Spinal cord (tissue), 10 donors: ENCODE data around the gene DIP2B. TPM values are rescaled to one million over a fixed set of nuclear protein-coding genes. Genes with fewer than 3 reads are reported as not detected.

Source experiments
- DNase-seq, 6 donors: peaks; one replicate each; pipeline versions ENCODE4 v3.0.0 to v3.0.0-alpha.2; 2013 to 2015; ENCODE audit warnings: low spot score in 6 of 6, low read depth in 4 of 6
- H3K27ac ChIP-seq: one replicate; pipeline ENCODE4 v1.5.1; 2013; ENCODE audit warnings: low read depth, low read length, control low read depth
- H3K27me3 ChIP-seq: one replicate; pipeline ENCODE4 v1.6.1; 2013; ENCODE audit warnings: low read length; ENCODE audit not compliant: control insufficient read depth, insufficient read depth
- H3K36me3 ChIP-seq: one replicate; pipeline ENCODE4 v1.6.1; 2013; ENCODE audit warnings: low read length; ENCODE audit not compliant: control insufficient read depth, insufficient read depth
- H3K4me1 ChIP-seq: one replicate; pipeline ENCODE4 v1.6.1; 2013; ENCODE audit warnings: low read length; ENCODE audit not compliant: control insufficient read depth, insufficient read depth
- H3K4me3 ChIP-seq: one replicate; pipeline ENCODE4 v1.5.1; 2013; ENCODE audit warnings: low read depth, low read length, control low read depth
- H3K9me3 ChIP-seq: one replicate; pipeline ENCODE4 v1.6.1; 2013; ENCODE audit warnings: low read length; ENCODE audit not compliant: control insufficient read depth, insufficient read depth
- WGBS: methylation state at CpG from one replicate; pipeline ENCODE4 v1.1.5; 2013; ENCODE audit warnings: missing lambda C conversion rate; ENCODE audit not compliant: insufficient coverage; 5-methylcytosine and 5-hydroxymethylcytosine counted together
- polyA plus RNA-seq, 2 donors: library from polyadenylated mRNA; unstranded; fragments of 120-200 nt; gene quantifications; one replicate each; pipeline ENCODE4 v1.2.1, GENCODE V29; 2013; ENCODE audit not compliant: insufficient read length in 2 of 2
- total RNA-seq, 2 donors: library from RNA; depleted of rRNA in 1 of 2; stranded (reverse); fragments of 120-200 nt in 1 of 2; fragments of >200 nt in 1 of 2; gene quantifications; one replicate each; pipeline versions ENCODE4 v1.2.3 to v1.2.4, GENCODE V29; 2013 to 2014
- donor health status: healthy.

DIP2B gene
- total and polyA plus RNA-seq, 4 donors: 41.8 to 90.8 (median 54.0) TPM

- Histone ChIP-seq H3K27ac (peak overlapping the region; percentile 79), H3K36me3 (no peaks in the 10 kb centered on the region), H3K9me3 (no peaks in the 10 kb centered on the region), H3K4me3 (no peak overlapping the region), H3K27me3 (no peaks in the 10 kb centered on the region), H3K4me1 (peaks cover 20% of the 10 kb centered on the region)
- WGBS: 0% methylated on average over 1 of the region's 8 CpGs
- DNase-seq: peak in 2 of 6 donors; percentile 75 to 81
These were observed 116.9 kb downstream of the DIP2B start for GRCh38 chr12:50621399-50622300.

DNA sequence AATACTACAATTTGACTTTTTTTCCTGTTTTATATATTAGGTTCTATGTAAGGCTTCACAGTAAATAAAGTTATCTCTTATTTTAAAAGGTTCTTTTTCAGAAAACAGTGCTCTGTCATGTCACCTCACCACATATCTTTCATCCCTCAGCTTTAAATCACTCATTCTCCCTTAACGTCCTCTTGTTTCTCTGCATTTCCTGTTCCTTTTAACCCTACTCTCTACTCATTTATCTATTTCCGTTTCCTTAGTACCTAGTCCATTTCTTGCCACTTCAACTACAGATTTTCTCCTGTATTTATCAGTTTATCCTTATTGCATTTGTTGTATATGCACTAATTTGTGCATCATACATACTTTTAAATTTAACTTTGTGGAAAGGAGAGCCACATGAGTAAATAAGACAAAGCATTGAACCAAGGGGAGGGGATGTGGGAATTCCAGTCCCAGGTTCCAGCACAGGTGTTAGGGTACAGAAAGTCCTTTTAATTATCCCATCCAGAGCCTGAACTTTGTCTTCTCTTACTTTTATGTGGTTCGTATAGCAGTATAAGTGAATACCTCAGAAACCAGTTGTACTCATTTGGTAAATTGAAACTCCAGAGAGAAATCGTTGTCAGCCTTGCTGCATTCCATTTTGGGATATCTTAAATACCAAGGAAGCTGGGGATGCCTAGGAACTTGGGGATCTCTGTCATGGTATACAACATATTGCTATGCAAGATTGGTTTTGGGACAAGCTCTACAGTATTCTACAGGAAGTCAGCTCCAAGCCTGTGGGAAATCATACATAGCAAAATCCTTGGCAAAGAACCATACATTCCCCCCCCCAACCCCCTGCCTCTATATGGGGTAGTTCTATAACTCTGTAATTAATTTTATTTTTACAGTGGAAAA lies 120.5 kb downstream of the DIP2B start:
- WGBS: 58% methylated on average over 2 of the region's 4 CpGs
- DNase-seq: no peak
- no peak overlapping the region for H3K4me3 ChIP-seq
- H3K4me1 ChIP-seq: peaks cover 13% of the 10 kb centered on the region
- no peak overlapping the region for H3K27ac ChIP-seq
- no peaks in the 10 kb centered on the region for H3K9me3 ChIP-seq
- H3K27me3 ChIP-seq: no peaks in the 10 kb centered on the region
- peaks cover 15% of the 10 kb centered on the region for H3K36me3 ChIP-seq

DNA sequence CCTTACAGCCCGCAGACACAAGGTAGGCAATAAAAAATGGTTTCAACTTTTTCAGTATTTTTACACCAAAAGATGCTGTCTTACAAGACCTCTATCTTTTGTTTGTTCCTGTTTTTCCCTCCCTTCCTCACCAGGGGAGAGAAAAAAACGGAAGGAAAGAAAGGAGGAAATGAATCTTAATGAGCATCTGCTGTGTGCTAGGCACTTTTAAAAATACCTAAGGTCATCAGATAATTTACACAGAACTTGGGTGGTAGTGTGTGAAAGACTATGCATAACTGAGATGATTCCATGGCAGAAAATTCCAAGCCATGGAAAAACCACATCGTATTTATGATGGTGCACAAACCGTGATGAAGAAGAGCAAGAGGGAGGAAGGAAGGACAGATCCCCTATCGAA lies 121.2 kb downstream of the DIP2B start:
- Histone ChIP-seq H3K27me3 (no peaks in the 10 kb centered on the region), H3K9me3 (no peaks in the 10 kb centered on the region), H3K4me3 (no peak overlapping the region), H3K4me1 (peaks cover 8% of the 10 kb centered on the region), H3K36me3 (peaks cover 19% of the 10 kb centered on the region), H3K27ac (no peak overlapping the region)
- WGBS: 75% methylated on average over 2 of the region's 5 CpGs
- DNase-seq: no peak

GRCh38 chr12:50627491-50627890 lies 122.7 kb downstream of the DIP2B start:
- no peak for DNase-seq
- Histone ChIP-seq H3K36me3 (peaks cover 27% of the 10 kb centered on the region), H3K9me3 (no peaks in the 10 kb centered on the region), H3K4me1 (peaks cover 7% of the 10 kb centered on the region), H3K27me3 (no peaks in the 10 kb centered on the region), H3K27ac (no peak overlapping the region), H3K4me3 (no peak overlapping the region)
- WGBS: 100% methylated on average over 1 of the region's 2 CpGs

DNA sequence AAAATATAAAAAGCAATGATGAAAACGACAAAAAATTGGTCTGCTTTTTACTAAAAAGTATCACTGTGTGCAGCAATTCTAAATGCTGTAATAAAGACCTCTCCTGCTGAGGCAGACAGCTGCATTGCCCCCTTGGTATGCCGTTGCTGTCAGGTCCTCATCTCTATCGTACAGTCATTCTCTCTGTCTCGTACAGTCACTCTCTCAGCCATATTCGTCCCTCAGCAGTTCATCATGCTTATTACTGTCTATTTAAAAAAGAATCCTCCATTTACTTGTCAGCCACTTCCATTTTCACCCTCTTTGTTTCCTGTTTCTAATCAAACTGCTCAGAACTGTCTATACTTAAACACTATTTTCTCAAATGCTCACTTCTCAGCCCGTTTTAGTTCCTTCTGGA lies 123.6 kb downstream of the DIP2B start:
- 71% methylated on average over 6 of the region's 6 CpGs for WGBS
- Histone ChIP-seq H3K27ac (no peak overlapping the region), H3K36me3 (peaks cover 27% of the 10 kb centered on the region), H3K9me3 (no peaks in the 10 kb centered on the region), H3K27me3 (no peaks in the 10 kb centered on the region), H3K4me3 (no peak overlapping the region), H3K4me1 (no peaks in the 10 kb centered on the region)
- peak in 1 of 6 donors; percentile 55 for DNase-seq

GRCh38 chr12:50633955-50634354 lies 129.2 kb downstream of the DIP2B start:
- H3K4me3 ChIP-seq: no peak overlapping the region
- peaks cover 16% of the 10 kb centered on the region for H3K36me3 ChIP-seq
- no peaks in the 10 kb centered on the region for H3K4me1 ChIP-seq
- no peak overlapping the region for H3K27ac ChIP-seq
- no peaks in the 10 kb centered on the region for H3K27me3 ChIP-seq
- WGBS: no CpG with 5 or more reads among the region's 6 CpGs
- H3K9me3 ChIP-seq: no peaks in the 10 kb centered on the region
- no peak for DNase-seq

GRCh38 chr12:50634379-50634778 lies 129.6 kb downstream of the DIP2B start:
- Histone ChIP-seq H3K4me1 (no peaks in the 10 kb centered on the region), H3K9me3 (no peaks in the 10 kb centered on the region), H3K4me3 (no peak overlapping the region), H3K27ac (no peak overlapping the region), H3K36me3 (peaks cover 16% of the 10 kb centered on the region), H3K27me3 (no peaks in the 10 kb centered on the region)
- DNase-seq: no peak
- no CpG with 5 or more reads among the region's 2 CpGs for WGBS

DNA sequence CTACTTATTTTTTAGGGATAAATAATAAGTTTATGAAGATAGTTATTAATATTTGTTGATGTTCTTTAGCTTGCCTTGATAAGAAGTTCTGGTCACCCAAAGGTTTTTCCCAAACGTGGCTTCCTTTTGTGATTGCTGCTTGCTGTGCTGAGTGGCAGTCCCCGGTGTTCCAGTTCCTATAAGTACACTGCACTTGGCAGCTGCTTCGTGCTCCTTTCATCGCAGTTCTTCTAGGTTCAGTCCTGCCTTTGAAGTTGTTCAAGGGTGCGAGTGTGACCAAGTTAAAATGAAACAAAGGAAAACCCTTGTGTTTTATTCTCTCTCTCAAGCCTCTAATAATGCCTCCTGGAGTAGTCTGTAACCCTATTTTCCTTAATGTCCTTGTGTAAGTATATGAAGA lies 130.6 kb downstream of the DIP2B start:
- Histone ChIP-seq H3K36me3 (peaks cover 11% of the 10 kb centered on the region), H3K27me3 (no peaks in the 10 kb centered on the region), H3K4me1 (no peaks in the 10 kb centered on the region), H3K4me3 (no peak overlapping the region), H3K27ac (no peak overlapping the region), H3K9me3 (no peaks in the 10 kb centered on the region)
- 12% methylated on average over 3 of the region's 5 CpGs for WGBS
- DNase-seq: peak in 2 of 6 donors; percentile 22 to 33

DNA sequence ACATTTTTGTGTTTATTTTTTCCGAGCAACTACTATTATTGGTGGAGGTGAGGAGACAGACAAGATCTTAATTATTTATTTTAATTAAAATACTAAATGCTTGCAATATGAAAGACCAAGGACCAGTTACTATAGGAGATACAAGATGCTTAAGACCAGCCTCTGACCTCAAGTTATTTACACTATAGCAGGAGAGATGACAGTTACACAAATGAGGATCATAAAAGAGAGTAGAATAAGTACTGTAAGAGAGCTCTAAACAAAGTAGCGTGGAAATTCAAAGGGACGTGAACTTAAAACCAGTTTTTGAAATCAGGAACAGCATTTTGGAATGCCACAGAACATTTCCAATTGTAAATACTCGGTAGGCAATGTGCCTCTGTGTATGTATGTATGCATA lies 131.1 kb downstream of the DIP2B start:
- no peak overlapping the region for H3K27ac ChIP-seq

More for the DNA sequence above, 131.1 kb downstream of the DIP2B start:
- Histone ChIP-seq H3K36me3 (peaks cover 10% of the 10 kb centered on the region), H3K27me3 (no peaks in the 10 kb centered on the region), H3K4me3 (no peak overlapping the region), H3K9me3 (no peaks in the 10 kb centered on the region), H3K4me1 (no peaks in the 10 kb centered on the region)
- 100% methylated on average over 2 of the region's 4 CpGs for whole genome bisulfite sequencing
- DNase-seq: no peak
